ENCODE results near the gene CHRNB1.
A peak's percentile ranks its signal among the peaks of the same experiment; 100 is the strongest.

The CHRNB1 gene

GRCh38 chr17:7486181-7486580 lies 41.3 kb downstream of the CHRNB1 start:
- peak in 1 of 5 experiments; percentile 29 for DNase-seq

GRCh38 chr17:7490144-7490543 lies 45.3 kb downstream of the CHRNB1 start:
- DNase-seq, result no peak

GRCh38 chr17:7491583-7491982 lies 46.7 kb downstream of the CHRNB1 start:
- DNase-seq, result no peak

- no peak for DNase-seq
Observed at GRCh38 chr17:7493941-7494340, 49.1 kb downstream of the CHRNB1 start.

- DNase-seq, result no peak
Observed at GRCh38 chr17:7495906-7496434, 51.1 kb downstream of the CHRNB1 start.

GRCh38 chr17:7496470-7497183 lies 51.8 kb downstream of the CHRNB1 start:
- no peak for DNase-seq

- DNase-seq, result no peak
Observed at GRCh38 chr17:7497228-7497627, 52.4 kb downstream of the CHRNB1 start.

GRCh38 chr17:7497636-7498035 lies 52.8 kb downstream of the CHRNB1 start:
- no peak for DNase-seq

- DNase-seq, result no peak
Observed at GRCh38 chr17:7499161-7499560, 54.3 kb downstream of the CHRNB1 start.

- no peak for DNase-seq
Observed at GRCh38 chr17:7501729-7502128, 56.9 kb downstream of the CHRNB1 start.

- DNase-seq, result no peak
Observed at GRCh38 chr17:7502171-7502847, 57.4 kb downstream of the CHRNB1 start.

GRCh38 chr17:7502987-7503386 lies 58.1 kb downstream of the CHRNB1 start:
- DNase-seq, result no peak

- no peak for DNase-seq
Observed at GRCh38 chr17:7503521-7503920, 58.7 kb downstream of the CHRNB1 start.

Data from T-helper 2 cell (primary cell).